GM12878 (cell line): Measurements from ENCODE around the gene TPRN. TPM values are rescaled to one million over a fixed set of nuclear protein-coding genes. Genes with fewer than 3 reads are reported as not detected.

Experiments
- ATAC-seq: fragments of 200-7000 bp; cut with Tn5 transposase; 3 replicates; pipeline ENCODE4 v1.9.1; 2020; ENCODE audit warnings: mild to moderate bottlenecking, moderate library complexity
- BruUV-seq: library from RNA; stranded (reverse); fragments of 400-500 nt; replicated peaks from 2 replicates; lab custom pipeline; 2021; lab: Mats Ljungman, UMichigan
- CTCF ChIA-PET: fragments of 300-600 bp; sonication (Branson Sonifier 250); formaldehyde crosslinking; extraction: SDS; loops from one replicate; lab custom pipeline; 2021; ENCODE audit warnings: inconsistent platforms; lab: Yijun Ruan, JAX
- POLR2A ChIA-PET: fragments of 350-600 bp; formaldehyde crosslinking; extraction: SDS; loops from one replicate; lab custom pipeline; 2021; ENCODE audit warnings: inconsistent platforms; lab: Charles Lee
- RAD21 ChIA-PET: fragments of 300-600 bp; sonication (Branson Sonifier 250); formaldehyde crosslinking; loops from one replicate; lab custom pipeline; 2023; ENCODE audit warnings: antibody characterized with exemption; ENCODE audit not compliant: unreplicated experiment; lab: Charles Lee
- SMC1A ChIA-PET: fragments of 300-600 bp; sonication (Branson Sonifier 250); formaldehyde crosslinking; loops from one replicate; lab custom pipeline; 2023; ENCODE audit not compliant: unreplicated experiment, uncharacterized antibody; lab: Charles Lee
- DNase-seq: peaks from one replicate; pipeline ENCODE4 v3.0.0-alpha.2; 2011; ENCODE audit warnings: low read depth, low spot score
- FAIRE-seq: peaks from 3 replicates; lab custom pipeline; 2011; peaks lifted over from hg19 to GRCh38; lab: Jason Lieb, UNC
- H2AFZ ChIP-seq: 2 replicates; pipeline ENCODE4 v1.6.0; 2011; ENCODE audit warnings: low read depth, low read length, control low read depth; ENCODE audit not compliant: control insufficient read depth
- H3K27ac ChIP-seq: 2 replicates; pipeline ENCODE4 v1.5.1; 2011; ENCODE audit warnings: control low read depth; ENCODE audit not compliant: control insufficient read depth, insufficient read depth
- H3K27me3 ChIP-seq, 2 experiments: replicated peaks in 1 of 2; 2 replicates each; pipeline versions ENCODE4 v1.6.0 to v1.6.1; 2011; ENCODE audit warnings: low read length in 1 of 2; ENCODE audit not compliant: control insufficient read depth in 2 of 2, insufficient read depth in 2 of 2
- H3K36me3 ChIP-seq, 2 experiments: 2 replicates each; pipeline ENCODE4 v1.5.1; 2011; ENCODE audit warnings: low read length in 1 of 2; ENCODE audit not compliant: control insufficient read depth in 2 of 2, insufficient read depth in 2 of 2
- H3K4me1 ChIP-seq: 2 replicates; pipeline ENCODE4 v1.6.1; 2011; ENCODE audit warnings: mild to moderate bottlenecking, low read length, moderate library complexity, mixed read lengths; ENCODE audit not compliant: control insufficient read depth, insufficient read depth
- H3K4me2 ChIP-seq: 2 replicates; pipeline ENCODE4 v1.6.0; 2011; ENCODE audit warnings: control low read depth; ENCODE audit not compliant: control insufficient read depth, insufficient read depth
- H3K4me3 ChIP-seq: fragments of 200-600 bp; sonication (generic); 2 replicates; pipeline ENCODE4 v1.5.1; 2016
- H3K79me2 ChIP-seq: 2 replicates; pipeline ENCODE4 v1.6.0; 2011; ENCODE audit warnings: low read length; ENCODE audit not compliant: control insufficient read depth, insufficient read depth
- H3K9ac ChIP-seq: 2 replicates; pipeline ENCODE4 v1.8.0; 2011; ENCODE audit warnings: low read length, control low read depth, mixed read lengths; ENCODE audit not compliant: control insufficient read depth, insufficient read depth
- H3K9me3 ChIP-seq: replicated peaks from 3 replicates; pipeline ENCODE4 v1.5.1; 2011; ENCODE audit warnings: mild to moderate bottlenecking, low read length; ENCODE audit not compliant: control insufficient read depth, insufficient read depth
- H4K20me1 ChIP-seq: 2 replicates; pipeline ENCODE4 v1.6.0; 2011; ENCODE audit not compliant: control insufficient read depth, insufficient read depth
- IKZF1 ChIP-seq: fragments of 450-650 bp; conservative IDR thresholded peaks from 2 replicates; pipeline ENCODE4 v1.6.1; 2017; ENCODE audit warnings: antibody characterized with exemption, mild to moderate bottlenecking
- MTA3 ChIP-seq: IDR thresholded peaks from 2 replicates; pipeline ENCODE4 v1.6.1; 2012; ENCODE audit warnings: low read length, inconsistent platforms, borderline replicate concordance
- NFIC ChIP-seq: IDR thresholded peaks from 2 replicates; pipeline ENCODE4 v1.6.1; 2012; ENCODE audit warnings: low read depth, mild to moderate bottlenecking, inconsistent platforms, low read length, moderate library complexity
- NFYB ChIP-seq: IDR thresholded peaks from 2 replicates; pipeline ENCODE4 v1.6.1; 2011; ENCODE audit warnings: low read depth, mild to moderate bottlenecking, low read length, improper control_type of control experiment, moderate library complexity; ENCODE audit not compliant: insufficient read depth
- SUZ12 ChIP-seq: fragments of 200-600 bp; sonication (generic); IDR thresholded peaks from one replicate; pipeline ENCODE4 v1.6.1; 2018; ENCODE audit warnings: antibody characterized with exemption, mild to moderate bottlenecking; ENCODE audit not compliant: unreplicated experiment
- YY1 ChIP-seq: IDR thresholded peaks from 2 replicates; pipeline ENCODE4 v1.6.1; 2011; ENCODE audit warnings: low read depth, mild to moderate bottlenecking, low read length
- ZNF24 ChIP-seq: fragments of 450-650 bp; IDR thresholded peaks from 2 replicates; pipeline ENCODE4 v1.6.1; 2017; ENCODE audit warnings: antibody characterized with exemption, mild to moderate bottlenecking
- WGBS: methylation state at CpG from one replicate; pipeline ENCODE4 v1.1.6; 2016; ENCODE audit warnings: low lambda C conversion rate; ENCODE audit not compliant: insufficient replicate concordance, insufficient coverage; ENCODE audit errors: missing lambda C conversion rate; 5-methylcytosine and 5-hydroxymethylcytosine counted together
- in situ Hi-C: fragments of 300-500 bp; cut with MboI; formaldehyde crosslinking; loops from 9 replicates; pipeline ENCODE4 v1.14.3; 2018; ENCODE audit warnings: mixed read lengths
- intact Hi-C: fragments of 100-400 bp; cut with micrococcal nuclease; formaldehyde crosslinking; loops from one replicate; pipeline ENCODE4 v1.14.2; 2022; ENCODE audit not compliant: unreplicated experiment
- polyA plus RNA-seq, 11 experiments: library from polyadenylated mRNA; depleted of rRNA in 4 of 11; unstranded in 6 of 11; stranded (reverse) in 5 of 11; fragments of >200 nt; fragmentation: Nextera tagmentation in 4 of 11; fragmentation: Illumina TruSeq in 1 of 11; extraction: Ambion mirVana in 4 of 11; extraction: Trizol in 1 of 11; gene quantifications; 1 replicate in 1 of 11; 2 replicates in 10 of 11; pipeline versions ENCODE4 v1.2.1 to v1.2.3, GENCODE V29; 2011 to 2016; ENCODE audit warnings: inconsistent platforms in 2 of 11, missing spikeins in 2 of 11, low read depth in 1 of 11
- total RNA-seq, 4 experiments: library from RNA; depleted of rRNA in 3 of 4; stranded (reverse); fragments of >200 nt in 3 of 4; fragmentation: Illumina TruSeq in 1 of 4; extraction: Trizol in 1 of 4; gene quantifications; 2 replicates each; pipeline versions ENCODE4 v1.2.1 to v1.2.3, GENCODE V29; 2013 to 2021
- TF ChIP-seq, protein P1 (sequence below), 3 experiments: IDR thresholded peaks in 2 of 3; conservative IDR thresholded peaks in 1 of 3; 2 replicates each; pipeline ENCODE4 v1.5.1; 2011; ENCODE audit warnings: low read depth in 3 of 3, low read length in 3 of 3, mild to moderate bottlenecking in 3 of 3, control low read depth in 2 of 3, moderate library complexity in 2 of 3, inconsistent platforms in 1 of 3, mixed read lengths in 1 of 3; ENCODE audit not compliant: control insufficient read depth in 2 of 3, insufficient read depth in 1 of 3; ENCODE audit errors: extremely low read depth in 1 of 3
- TF ChIP-seq, protein P2 (sequence below): IDR thresholded peaks from 2 replicates; pipeline ENCODE4 v1.6.1; 2011; ENCODE audit warnings: borderline replicate concordance, low read depth, mild to moderate bottlenecking, moderate library complexity, low read length; ENCODE audit not compliant: insufficient read depth, poor library complexity, severe bottlenecking

TPRN gene
- total and polyA plus RNA-seq, 10 of the 15 experiments (the other 5 are each of a cell fraction or from before 2014, with no cell fraction given), result 0.18 to 19.5 (median 3.1) TPM

DNA sequence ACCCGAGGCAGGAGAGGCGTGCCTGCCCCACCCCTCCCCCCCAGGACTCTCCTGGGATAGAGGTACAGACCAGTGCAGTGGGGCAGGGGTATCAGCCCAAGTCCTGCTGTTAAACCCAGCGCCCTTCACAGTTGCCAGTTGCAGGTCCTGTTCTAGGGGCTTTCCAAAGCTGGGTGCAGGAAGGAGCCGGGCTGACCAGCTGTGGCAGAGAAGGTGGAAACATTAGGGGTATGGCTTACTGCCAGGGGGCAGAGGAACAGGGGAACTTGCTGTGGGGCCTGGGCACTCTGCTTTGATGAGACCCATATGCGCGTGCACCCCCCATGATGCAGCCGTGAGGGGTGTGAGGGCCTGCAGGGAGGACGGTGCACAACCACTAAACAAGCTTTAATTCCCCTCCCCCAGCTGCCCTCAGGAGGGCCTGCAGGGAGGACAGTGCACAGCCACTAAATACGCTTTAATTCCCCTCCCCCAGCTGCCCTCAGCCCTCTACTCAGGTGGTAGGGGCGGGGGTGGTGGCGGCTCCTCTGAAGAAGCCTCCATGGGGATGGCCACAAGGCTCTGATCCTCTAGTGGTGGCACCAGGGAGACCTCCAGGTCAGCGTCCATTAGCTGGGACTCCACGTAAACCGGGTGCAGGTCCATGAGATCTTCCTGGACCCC lies 29.9 kb downstream of the TPRN start:
- peaks cover 8% of the 10 kb centered on the region; the same call in 1 of the 2 replicates for H3K4me1 ChIP-seq
- DNase-seq, result no peak
- ChIA-PET SMC1A (interaction anchor here (0.6 to 2.7 kb wide), 2 partner anchors 20 to 55 kb away, joined by 3 to 8 read pairs; no protein-coding TSS in a partner anchor), RAD21 (interaction anchor here (0.5 to 3.0 kb wide), 2 partner anchors 20 to 43 kb away, joined by 3 to 14 read pairs; no protein-coding TSS in a partner anchor)
- H3K4me3 ChIP-seq, result no peak overlapping the region
- H3K36me3 ChIP-seq, result no peaks in the 10 kb centered on the region
- TF ChIP-seq, protein P1, sequence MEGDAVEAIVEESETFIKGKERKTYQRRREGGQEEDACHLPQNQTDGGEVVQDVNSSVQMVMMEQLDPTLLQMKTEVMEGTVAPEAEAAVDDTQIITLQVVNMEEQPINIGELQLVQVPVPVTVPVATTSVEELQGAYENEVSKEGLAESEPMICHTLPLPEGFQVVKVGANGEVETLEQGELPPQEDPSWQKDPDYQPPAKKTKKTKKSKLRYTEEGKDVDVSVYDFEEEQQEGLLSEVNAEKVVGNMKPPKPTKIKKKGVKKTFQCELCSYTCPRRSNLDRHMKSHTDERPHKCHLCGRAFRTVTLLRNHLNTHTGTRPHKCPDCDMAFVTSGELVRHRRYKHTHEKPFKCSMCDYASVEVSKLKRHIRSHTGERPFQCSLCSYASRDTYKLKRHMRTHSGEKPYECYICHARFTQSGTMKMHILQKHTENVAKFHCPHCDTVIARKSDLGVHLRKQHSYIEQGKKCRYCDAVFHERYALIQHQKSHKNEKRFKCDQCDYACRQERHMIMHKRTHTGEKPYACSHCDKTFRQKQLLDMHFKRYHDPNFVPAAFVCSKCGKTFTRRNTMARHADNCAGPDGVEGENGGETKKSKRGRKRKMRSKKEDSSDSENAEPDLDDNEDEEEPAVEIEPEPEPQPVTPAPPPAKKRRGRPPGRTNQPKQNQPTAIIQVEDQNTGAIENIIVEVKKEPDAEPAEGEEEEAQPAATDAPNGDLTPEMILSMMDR (IDR thresholded peaks at IDR 0.05 in 2 of 3, conservative IDR thresholded peaks at IDR 0.05 in 1 of 3; ENCODE audit: control insufficient read depth in 2 of 3, extremely low read depth in 1 of 3, insufficient read depth in 1 of 3, low read depth in 3 of 3, low read length in 3 of 3), result no peak
- TF ChIP-seq MTA3 (no peak), ZNF24 (no peak), IKZF1 (no peak), NFYB (no peak), YY1 (no peak), SUZ12 (no peak), NFIC (no peak)
- TF ChIP-seq, protein P2, sequence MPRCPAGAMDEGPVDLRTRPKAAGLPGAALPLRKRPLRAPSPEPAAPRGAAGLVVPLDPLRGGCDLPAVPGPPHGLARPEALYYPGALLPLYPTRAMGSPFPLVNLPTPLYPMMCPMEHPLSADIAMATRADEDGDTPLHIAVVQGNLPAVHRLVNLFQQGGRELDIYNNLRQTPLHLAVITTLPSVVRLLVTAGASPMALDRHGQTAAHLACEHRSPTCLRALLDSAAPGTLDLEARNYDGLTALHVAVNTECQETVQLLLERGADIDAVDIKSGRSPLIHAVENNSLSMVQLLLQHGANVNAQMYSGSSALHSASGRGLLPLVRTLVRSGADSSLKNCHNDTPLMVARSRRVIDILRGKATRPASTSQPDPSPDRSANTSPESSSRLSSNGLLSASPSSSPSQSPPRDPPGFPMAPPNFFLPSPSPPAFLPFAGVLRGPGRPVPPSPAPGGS, result no peak
- TF ChIP-seq, all 136 proteins: peak for 0
- in situ Hi-C loops (no loop called here), intact Hi-C loops (no loop called here)
- H3K4me2 ChIP-seq, result peak overlapping the region; percentile 33; the same call in 1 of the 2 replicates
- POLR2A ChIA-PET, result interaction anchor here (0.6 to 4.4 kb wide), 8 partner anchors 12 to 75 kb away, joined by 3 to 37 read pairs (median 6); partner anchors contain the start of genes SSNA1 and TPRN
- BruUV-seq, result no TSS peak
- FAIRE-seq, result no peak
- CTCF ChIA-PET, result interaction anchor here (1.4 kb wide), 1 partner anchor 124 kb away, joined by 4 read pairs; no protein-coding TSS in a partner anchor
- H3K79me2 ChIP-seq, result no peaks in the 10 kb centered on the region
- no peak overlapping the region for H3K9ac ChIP-seq
- H3K27ac ChIP-seq, result no peak overlapping the region
- H2AFZ ChIP-seq, result no peak overlapping the region
- no peaks in the 10 kb centered on the region for H3K9me3 ChIP-seq
- peaks cover 0 to 8% of the 10 kb centered on the region in 2 experiments; a peak in 3 of 4 replicates for H3K27me3 ChIP-seq
- WGBS, result 16% methylated on average over 14 of the region's 14 CpGs
- H4K20me1 ChIP-seq, result no peaks in the 10 kb centered on the region
- ATAC-seq, result peak; percentile 8
